Lower lobe of right lung (tissue), 2 donors: ENCODE data around the gene LMAN1L. TPM values are rescaled to one million over a fixed set of nuclear protein-coding genes. Genes with fewer than 3 reads are reported as not detected.

Experiments used
- ATAC-seq, 2 donors: fragments of 200-7000 bp; cut with Tn5 transposase; one replicate each; pipeline ENCODE4 v1.9.1; 2020 to 2022; ENCODE audit warnings: mild to moderate bottlenecking in 2 of 2, moderate library complexity in 2 of 2
- DNase-seq: peaks from one replicate; pipeline ENCODE4 v3.0.0-alpha.2; 2020
- H3K27ac ChIP-seq: fragments of 200-600 bp; one replicate; pipeline ENCODE4 v1.8.0; 2022
- H3K27me3 ChIP-seq: fragments of 200-600 bp; one replicate; pipeline ENCODE4 v1.8.0; 2022; ENCODE audit warnings: low read depth
- H3K36me3 ChIP-seq: fragments of 200-600 bp; one replicate; pipeline ENCODE4 v1.8.0; 2022; ENCODE audit warnings: mild to moderate bottlenecking
- H3K4me1 ChIP-seq: fragments of 200-600 bp; one replicate; pipeline ENCODE4 v1.8.0; 2022
- H3K4me3 ChIP-seq: fragments of 200-600 bp; one replicate; pipeline ENCODE4 v1.8.0; 2022; ENCODE audit warnings: mild to moderate bottlenecking
- H3K9me3 ChIP-seq: fragments of 200-600 bp; one replicate; pipeline ENCODE4 v1.8.0; 2022
- intact Hi-C: fragments of 100-400 bp; cut with DNase I; formaldehyde crosslinking; loops from one replicate; pipeline ENCODE4 v1.11.0; 2022
- total RNA-seq: library from RNA; stranded (reverse); fragmentation: NEBNext Ultra II Directional; extraction: Animal tissue kit (Norgen Biotek cat#: 25700); gene quantifications from one replicate; pipeline ENCODE4 v1.2.1, GENCODE V29; 2021
- TF ChIP-seq, protein P1 (sequence below): fragments of 200-600 bp; IDR thresholded peaks from one replicate; pipeline ENCODE4 v1.8.0; 2022; ENCODE audit warnings: antibody characterized with exemption, mild to moderate bottlenecking
- donor health status: DM: no; HTN: yes; CAD: no; lungs with severe emphysema.

Gene LMAN1L
- total RNA-seq, 1 donor from 2014 or later = not detected

DNA sequence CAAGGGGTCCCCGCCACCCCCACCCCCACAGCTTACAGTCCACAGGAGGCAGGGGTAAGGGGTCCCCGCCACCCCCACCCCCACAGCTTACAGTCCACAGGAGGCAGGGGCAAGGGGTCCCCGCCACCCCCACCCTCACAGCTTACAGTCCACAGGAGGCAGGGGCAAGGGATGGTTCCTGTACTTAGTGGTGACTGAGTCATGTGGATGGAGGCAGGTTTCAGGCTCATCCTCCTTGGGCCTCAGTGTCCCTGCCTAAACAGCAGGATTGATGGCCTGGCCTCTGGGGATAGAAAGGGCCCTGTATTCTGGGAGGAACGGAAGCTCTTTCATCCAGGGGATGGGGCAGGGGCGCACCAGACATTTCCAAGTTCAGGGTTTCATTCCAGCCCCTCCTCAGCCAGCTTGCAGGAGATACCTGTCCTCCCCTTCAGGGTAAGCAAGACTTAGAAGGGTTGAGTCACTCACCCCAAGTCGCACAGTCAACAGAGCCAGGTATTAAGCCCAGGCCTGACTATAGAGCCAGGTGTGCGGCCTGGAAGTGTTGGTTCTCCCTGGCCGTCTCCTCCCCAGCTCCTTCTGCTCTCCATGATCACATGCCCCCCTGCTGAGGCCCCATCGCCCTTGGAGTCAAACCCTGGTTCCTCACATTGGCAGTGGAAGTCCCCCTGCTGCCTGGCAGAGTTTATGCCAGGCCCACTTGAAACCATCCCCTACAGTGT lies 18.2 kb upstream of the LMAN1L start:
- Histone ChIP-seq H3K9me3 (no peaks in the 10 kb centered on the region), H3K4me1 (peaks cover 58% of the 10 kb centered on the region), H3K36me3 (peaks cover 22% of the 10 kb centered on the region), H3K4me3 (no peak overlapping the region), H3K27me3 (no peaks in the 10 kb centered on the region), H3K27ac (no peak overlapping the region)
- ATAC-seq (no peak), DNase-seq (no peak)
- TF ChIP-seq, protein P1, sequence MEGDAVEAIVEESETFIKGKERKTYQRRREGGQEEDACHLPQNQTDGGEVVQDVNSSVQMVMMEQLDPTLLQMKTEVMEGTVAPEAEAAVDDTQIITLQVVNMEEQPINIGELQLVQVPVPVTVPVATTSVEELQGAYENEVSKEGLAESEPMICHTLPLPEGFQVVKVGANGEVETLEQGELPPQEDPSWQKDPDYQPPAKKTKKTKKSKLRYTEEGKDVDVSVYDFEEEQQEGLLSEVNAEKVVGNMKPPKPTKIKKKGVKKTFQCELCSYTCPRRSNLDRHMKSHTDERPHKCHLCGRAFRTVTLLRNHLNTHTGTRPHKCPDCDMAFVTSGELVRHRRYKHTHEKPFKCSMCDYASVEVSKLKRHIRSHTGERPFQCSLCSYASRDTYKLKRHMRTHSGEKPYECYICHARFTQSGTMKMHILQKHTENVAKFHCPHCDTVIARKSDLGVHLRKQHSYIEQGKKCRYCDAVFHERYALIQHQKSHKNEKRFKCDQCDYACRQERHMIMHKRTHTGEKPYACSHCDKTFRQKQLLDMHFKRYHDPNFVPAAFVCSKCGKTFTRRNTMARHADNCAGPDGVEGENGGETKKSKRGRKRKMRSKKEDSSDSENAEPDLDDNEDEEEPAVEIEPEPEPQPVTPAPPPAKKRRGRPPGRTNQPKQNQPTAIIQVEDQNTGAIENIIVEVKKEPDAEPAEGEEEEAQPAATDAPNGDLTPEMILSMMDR = no peak
- intact Hi-C loops = no loop called here

DNA sequence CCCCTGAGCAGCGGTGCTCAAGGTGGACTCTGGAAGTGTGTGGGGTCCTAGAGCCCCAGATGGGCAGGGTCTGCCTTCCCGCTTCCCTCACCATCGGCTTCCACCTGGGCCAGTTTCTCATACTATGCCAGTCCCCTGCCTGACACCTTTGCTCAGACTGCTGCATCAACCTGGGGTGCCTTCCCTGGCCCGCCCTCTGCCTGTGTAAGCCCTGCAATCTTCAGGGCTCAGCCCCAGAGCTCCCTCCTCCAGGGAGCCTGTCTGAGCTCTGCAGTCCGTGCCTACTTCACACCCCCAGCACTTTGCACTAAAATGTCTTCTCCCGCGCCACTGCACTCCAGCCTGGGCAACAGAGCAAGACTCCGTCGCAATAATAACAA lies 17.7 kb upstream of the LMAN1L start:
- DNase-seq (no peak), ATAC-seq (no peak)
- no peaks in the 10 kb centered on the region for H3K27me3 ChIP-seq
- peaks cover 57% of the 10 kb centered on the region for H3K4me1 ChIP-seq
- no peak overlapping the region for H3K4me3 ChIP-seq
- intact Hi-C loops = no loop called here
- no peaks in the 10 kb centered on the region for H3K9me3 ChIP-seq
- H3K36me3 ChIP-seq = peaks cover 28% of the 10 kb centered on the region
- H3K27ac ChIP-seq = no peak overlapping the region
- TF ChIP-seq, protein P1 = no peak

DNA sequence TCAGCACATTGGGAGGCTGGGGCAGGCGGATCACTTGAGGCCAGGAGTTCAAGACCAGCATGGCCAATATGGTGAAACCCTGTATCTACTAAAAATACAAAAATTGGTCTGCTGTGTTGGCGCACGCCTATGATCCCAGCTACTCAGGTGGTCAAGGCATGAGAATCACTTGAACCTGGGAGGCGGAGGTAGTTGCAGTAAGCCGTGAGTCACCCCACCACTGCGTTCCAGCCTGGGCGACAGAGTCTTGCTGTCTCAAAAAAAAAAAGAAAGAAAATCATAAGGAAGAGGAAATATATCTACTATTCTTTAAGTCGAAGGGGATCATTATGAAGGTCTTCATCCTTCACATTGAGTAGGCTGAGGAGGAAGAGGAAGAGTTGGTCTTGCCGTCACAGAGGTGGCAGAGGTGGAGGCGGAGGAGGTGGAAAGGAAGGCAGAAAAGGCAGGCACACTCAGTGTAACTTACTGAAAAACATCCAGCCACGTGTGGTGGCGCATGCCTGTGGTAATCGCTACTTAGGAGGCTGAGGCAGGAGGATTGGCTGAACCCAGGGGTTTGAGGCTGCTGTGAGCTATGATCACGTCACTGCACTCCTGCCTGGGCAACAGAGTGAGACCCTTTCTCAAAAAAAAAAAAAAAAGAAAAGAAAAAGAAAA lies 16.5 kb upstream of the LMAN1L start:
- Histone ChIP-seq H3K27ac (no peak overlapping the region), H3K27me3 (no peaks in the 10 kb centered on the region), H3K9me3 (no peaks in the 10 kb centered on the region), H3K4me3 (no peak overlapping the region), H3K4me1 (peaks cover 50% of the 10 kb centered on the region), H3K36me3 (peaks cover 39% of the 10 kb centered on the region)
- TF ChIP-seq, protein P1 = no peak
- intact Hi-C loops = no loop called here
- DNase-seq (no peak), ATAC-seq (no peak)

DNA sequence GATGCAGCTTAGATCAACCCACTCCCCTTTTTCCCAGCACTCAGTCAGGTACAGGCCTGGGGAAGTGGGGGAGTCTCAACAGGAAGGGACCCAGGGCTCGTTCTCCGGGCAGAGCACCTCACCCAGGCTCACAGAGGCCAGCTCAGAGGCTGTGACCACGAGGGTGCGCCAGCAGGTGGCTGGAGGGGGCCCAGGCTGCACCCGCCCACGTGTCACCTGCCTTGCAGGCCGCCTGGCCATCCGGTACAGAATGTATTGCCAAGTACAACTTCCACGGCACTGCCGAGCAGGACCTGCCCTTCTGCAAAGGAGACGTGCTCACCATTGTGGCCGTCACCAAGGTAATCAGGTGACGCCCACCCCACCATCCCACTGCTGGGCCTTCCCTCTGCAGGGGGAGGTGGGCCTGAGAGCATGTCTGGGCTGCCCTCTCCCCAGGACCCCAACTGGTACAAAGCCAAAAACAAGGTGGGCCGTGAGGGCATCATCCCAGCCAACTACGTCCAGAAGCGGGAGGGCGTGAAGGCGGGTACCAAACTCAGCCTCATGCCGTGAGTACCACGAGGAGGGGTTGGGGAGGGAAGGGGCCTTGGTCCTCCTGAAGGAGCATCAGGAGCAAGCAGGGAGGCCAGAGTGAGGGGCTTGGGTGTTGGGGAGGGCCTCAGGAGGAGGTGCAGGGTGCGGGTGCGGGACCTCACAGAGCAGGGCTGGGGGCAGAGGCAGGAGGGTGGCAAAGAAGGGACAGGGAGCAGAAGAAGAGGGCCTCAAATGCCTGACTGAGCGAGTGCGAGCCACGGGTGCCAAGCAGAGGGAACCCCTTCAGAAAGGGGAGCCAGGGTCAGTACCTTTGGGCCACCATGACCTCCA lies 14.0 kb upstream of the LMAN1L start:
- intact Hi-C loops = no loop called here
- no peak for DNase-seq
- H3K9me3 ChIP-seq = no peaks in the 10 kb centered on the region
- H3K27ac ChIP-seq = peak overlapping the region; percentile 64
- TF ChIP-seq, protein P1 = no peak
- H3K27me3 ChIP-seq = no peaks in the 10 kb centered on the region
- H3K4me3 ChIP-seq = no peak overlapping the region
- ATAC-seq = no peak
- H3K36me3 ChIP-seq = peaks cover 64% of the 10 kb centered on the region
- peaks cover 25% of the 10 kb centered on the region for H3K4me1 ChIP-seq

GRCh38 chr15:74799255-74799855 lies 13.3 kb upstream of the LMAN1L start:
- Histone ChIP-seq H3K9me3 (no peaks in the 10 kb centered on the region), H3K4me1 (peaks cover 22% of the 10 kb centered on the region), H3K36me3 (peaks cover 72% of the 10 kb centered on the region), H3K27ac (peak overlapping the region; percentile 64), H3K4me3 (no peak overlapping the region), H3K27me3 (no peaks in the 10 kb centered on the region)
- intact Hi-C loops = no loop called here
- ATAC-seq (no peak), DNase-seq (no peak)
- TF ChIP-seq, protein P1 = no peak
